Dedifferentiated amniotic fluid mesenchymal stem cell (primary cell): ENCODE results near the gene COL25A1.

ENCODE experiments used
- DNase-seq: peaks from one replicate; pipeline ENCODE4 v3.0.0-alpha.2; 2016; ENCODE audit errors: extremely low spot score

COL25A1 gene

DNA sequence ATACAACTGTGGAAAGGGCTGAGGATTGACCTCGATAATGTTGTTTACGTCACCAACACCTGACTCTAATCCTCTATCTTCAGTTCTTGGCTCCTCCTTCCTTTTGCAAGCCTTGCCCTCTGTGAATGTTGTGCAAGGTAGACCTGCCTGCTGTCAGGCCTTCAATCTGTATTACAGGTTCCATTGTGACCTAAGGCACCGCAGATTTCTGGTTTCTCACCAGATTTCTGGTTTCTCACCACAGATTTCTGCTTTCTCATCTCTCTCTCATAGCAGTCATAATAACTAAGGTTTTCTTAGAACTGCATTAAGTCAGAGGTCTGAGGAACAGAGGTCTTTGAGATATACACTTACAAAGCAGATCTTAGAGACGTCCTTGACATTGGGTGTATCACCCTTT lies 488.1 kb downstream of the COL25A1 start:
- DNase-seq = no peak

GRCh38 chr4:108813261-108813660 lies 489.2 kb downstream of the COL25A1 start:
- DNase-seq = no peak

GRCh38 chr4:108811486-108811885 lies 491.0 kb downstream of the COL25A1 start:
- DNase-seq = no peak

DNA sequence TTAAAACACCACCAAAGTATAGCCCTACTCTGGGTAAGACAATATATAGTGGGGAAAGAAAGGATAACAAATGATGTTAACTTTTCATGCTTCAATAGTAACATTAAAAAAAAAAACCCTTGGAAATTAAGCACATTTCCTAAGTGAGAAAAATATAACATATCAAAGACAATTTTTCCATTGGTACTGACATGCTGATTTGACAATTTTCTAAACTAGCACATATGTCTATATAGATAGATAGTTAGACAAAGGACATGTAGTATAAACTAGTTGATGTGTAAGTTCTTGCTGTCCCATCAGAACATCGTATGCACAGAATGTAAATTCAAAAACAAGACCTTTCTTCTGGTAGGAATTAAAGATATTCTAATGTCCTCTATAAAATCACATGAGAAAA lies 492.4 kb downstream of the COL25A1 start:
- DNase-seq = no peak

GRCh38 chr4:108804648-108805273 lies 497.7 kb downstream of the COL25A1 start:
- no peak for DNase-seq

DNA sequence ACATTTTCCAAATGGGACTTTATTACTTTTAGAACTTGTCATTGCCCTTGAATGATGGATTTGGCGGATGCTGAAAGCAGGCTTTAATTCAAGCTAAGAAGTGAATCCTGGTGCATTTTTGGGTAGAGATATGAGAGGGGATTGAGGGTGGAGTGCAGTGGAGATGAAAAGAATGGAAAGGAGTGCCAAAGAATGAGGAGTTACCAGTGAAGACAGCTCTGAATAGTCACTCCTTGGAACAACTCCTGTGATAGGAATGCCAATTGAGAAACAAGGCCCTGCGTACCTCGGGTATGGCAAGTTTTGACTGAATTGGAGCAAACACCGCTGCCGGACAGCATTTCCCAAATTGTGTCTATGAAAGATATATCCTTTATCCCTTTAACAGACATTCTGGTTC lies 503.2 kb downstream of the COL25A1 start:
- no peak for DNase-seq

DNA sequence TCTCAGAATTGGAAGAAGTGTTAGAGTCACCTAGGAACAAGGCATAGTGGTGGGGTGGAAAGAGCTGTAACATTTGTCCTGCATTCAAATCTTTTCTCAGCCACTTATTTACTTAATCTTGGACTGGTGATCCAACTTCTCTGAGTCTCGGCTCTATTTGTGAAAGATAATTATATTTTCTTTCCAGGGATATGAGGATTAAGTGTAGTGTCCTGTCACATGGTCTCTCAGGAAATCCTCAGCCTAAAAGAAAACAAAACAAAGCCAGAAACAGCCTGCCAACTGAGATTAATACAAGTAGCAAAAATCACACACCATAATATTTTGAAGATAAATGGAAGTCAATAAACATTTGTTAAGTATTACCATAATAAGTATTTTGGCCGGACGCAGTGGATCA lies 506.3 kb downstream of the COL25A1 start:
- DNase-seq = no peak

GRCh38 chr4:108795733-108796132 lies 506.7 kb downstream of the COL25A1 start:
- no peak for DNase-seq

DNA sequence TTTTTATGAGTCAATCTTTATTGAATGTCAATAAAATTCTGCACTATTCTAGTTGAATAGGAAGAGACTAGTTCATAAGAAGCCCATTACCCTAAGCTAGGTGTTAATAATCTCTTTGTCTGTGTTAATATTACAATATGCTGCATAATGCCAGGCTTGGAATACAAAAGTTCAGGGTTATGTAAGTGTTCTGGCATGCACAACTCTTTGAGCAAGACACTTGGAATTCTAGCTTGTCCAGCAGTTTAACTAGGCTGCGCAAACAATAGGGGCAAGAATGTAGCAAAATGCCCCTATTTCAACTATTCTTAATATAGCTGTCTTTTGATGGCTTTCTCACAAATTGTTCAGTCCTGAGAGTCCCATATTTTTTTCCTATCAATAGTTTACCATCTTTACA lies 508.3 kb downstream of the COL25A1 start:
- DNase-seq = no peak

GRCh38 chr4:108793415-108793814 lies 509.0 kb downstream of the COL25A1 start:
- no peak for DNase-seq

DNA sequence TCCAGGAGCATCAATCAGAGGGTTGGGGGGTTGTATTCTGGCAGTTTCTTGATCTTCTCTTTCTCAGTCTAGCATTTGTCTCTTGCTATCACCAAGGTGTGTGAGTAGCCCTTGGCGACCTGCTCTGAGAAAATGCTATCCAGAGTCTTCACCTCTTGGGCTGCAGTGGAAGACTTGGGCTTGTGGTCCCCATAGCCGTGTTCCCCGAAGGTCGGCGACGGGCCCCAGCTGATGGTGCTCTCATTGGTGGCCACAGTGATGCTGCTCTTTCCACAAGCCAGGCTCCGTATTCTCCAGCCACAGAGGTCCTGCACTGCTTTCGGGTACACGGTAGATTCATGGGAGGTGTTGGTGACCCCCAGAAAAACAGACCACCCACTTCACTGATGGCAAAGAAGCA lies 513.7 kb downstream of the COL25A1 start:
- DNase-seq = no peak

DNA sequence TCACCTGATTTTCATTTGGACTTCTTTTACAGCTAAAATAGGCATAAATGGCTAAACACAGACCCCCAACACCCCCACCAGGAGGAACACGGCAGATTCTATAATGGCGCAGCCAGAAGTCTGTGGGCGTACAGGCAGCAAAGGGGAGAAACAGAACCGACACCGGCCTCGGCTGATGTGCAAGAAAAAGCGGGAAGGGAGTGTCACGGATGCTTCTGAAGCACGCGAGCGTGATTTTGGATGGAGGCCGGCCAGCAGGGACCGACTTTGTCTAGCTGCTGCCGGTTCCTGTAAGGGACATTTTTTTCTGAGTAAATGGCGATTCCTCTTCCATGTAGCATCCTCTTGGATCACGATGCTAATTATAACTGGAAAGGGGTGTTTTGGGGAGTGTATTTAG lies 514.7 kb downstream of the COL25A1 start:
- DNase-seq = no peak

DNA sequence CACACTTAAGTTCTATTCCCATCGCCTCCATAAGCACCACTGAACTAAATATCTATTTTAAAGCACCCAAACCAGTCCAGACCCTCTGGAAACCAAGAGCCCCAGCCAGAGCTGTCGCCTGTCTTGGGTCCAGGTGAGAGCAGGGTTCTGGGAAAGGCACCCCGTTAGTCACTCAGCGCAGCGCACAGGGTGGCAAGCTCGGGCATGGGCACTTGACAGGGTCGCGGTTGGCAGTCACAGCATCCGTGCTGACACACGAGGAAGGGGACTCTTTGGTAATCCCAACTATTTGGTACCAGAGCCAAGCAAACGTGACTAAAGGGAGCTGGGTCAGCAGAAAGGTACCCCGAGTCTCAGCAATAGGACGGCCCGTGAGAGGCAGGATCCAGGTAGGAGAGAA lies 515.4 kb downstream of the COL25A1 start:
- DNase-seq = no peak

- DNase-seq = no peak
Measured at GRCh38 chr4:108786351-108786750, 516.1 kb downstream of the COL25A1 start.

DNA sequence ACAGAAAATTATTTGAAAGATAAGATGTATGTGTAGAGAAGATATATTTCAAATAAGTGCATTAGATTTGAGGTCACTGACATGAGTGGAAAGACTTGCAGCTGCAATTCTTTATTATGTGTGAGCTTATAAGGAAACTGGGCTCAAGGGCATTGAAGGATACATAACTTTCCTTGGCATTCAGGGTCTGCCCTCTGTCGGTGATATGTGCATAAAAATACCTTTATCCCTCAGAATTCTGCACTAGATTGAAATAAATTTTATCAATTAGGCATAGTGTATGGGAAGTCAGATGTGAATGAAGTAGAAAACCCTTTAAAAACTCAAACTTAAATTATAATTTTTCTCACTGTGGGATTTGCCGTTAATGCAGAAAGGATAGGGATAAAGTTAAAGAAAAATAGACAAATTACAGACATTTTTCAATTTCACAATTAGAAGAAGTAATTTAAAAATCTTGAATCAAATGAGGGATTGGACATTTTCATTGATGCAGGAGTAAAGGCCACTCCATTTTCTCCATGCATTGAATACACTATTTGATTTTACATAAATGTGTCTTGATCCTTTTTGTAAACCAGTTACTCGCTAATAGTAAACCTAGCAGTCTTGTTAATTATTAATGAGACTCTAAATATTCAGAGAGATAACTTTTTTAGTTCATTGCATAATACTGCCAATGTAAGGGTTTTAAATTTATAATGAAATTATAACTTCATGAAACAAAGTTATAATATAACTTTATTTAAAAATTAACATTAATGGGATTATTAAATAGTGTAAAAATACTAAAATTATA lies 518.6 kb downstream of the COL25A1 start:
- no peak for DNase-seq

DNA sequence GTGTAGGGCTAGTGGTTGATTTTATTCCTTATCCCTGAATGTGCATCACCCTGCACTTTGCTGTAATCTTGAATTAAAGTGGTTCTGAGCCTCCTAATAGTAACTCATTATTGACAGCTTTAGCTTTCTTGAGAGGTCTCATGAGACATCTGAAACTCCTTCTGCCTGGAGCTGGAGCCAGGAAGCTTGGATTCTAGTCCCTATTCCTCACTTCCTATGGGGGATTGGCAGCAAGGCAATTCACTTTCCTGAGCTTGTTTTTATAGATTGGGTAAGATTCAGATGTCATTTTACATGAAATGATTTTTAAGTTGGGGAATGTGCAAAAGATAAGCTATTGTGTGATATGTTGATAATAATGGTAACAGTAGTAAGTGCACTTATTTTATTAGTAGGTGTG lies 522.5 kb downstream of the COL25A1 start:
- DNase-seq = no peak

- no peak for DNase-seq
Measured at GRCh38 chr4:108777388-108777787, 525.1 kb downstream of the COL25A1 start.

DNA sequence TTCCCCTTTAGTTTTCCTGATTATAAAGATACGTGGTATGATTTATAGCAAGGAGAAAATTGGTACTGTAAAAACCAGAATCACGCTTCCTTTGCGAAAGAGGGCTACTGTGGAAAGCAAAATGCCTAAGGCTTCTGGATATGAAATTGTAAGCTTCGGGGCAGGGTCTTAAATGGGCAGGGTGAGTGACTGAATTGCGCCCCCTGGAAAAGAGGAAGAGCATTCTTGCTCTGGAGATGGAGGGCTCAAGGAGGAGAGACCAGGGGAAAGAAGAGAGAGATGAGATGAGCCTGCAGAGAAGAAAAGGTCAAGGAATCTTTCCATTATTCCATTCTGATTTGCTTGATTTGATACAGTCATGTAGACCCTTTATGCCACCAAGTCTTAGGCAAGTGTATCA lies 526.5 kb downstream of the COL25A1 start:
- DNase-seq = no peak

GRCh38 chr4:108774809-108775530 lies 527.5 kb downstream of the COL25A1 start:
- DNase-seq = no peak

DNA sequence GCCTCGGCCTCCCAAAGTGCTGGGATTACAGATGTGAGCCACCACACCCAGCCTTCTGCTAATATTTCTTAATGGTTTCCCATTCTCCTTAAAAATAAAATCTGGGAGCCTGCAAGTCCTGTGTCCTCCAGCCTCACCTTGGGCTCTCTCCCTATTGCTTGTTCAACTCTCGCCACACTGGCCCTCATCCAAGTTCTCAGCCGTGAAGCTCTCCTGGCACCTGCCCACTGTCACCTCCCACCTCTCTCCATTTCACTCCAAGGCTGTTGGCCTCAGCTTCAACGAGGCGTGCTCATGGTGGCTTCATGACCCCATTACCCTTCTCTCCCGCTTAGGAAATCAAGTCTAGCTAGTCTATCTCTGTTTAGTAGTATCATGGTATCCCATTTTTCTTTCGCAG lies 530.1 kb downstream of the COL25A1 start:
- no peak for DNase-seq

GRCh38 chr4:108766058-108766457 lies 536.4 kb downstream of the COL25A1 start:
- no peak for DNase-seq

DNA sequence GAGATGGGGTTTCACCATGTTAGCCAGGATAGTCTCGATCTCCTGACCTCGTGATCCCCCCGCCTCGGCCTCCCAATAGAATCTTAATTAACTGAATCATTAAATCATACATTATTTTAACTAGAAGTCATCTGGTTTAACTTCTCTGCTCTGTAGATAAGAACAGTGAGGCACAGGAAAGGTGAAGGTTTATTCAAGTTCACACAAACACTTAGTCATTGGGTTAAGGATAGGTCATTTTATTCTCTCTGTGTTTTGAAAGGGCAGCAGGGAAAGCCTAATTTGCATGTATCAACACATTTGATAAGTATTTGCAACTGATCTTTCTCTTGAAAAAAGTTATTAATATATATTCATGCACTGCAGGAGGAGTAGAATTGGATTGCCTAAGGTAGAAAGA lies 538.5 kb downstream of the COL25A1 start:
- DNase-seq = no peak

- no peak for DNase-seq
Measured at GRCh38 chr4:108763226-108763593, 539.2 kb downstream of the COL25A1 start.
